Neuronal stem cell (in vitro differentiated cells): ENCODE measurements around the gene PRDM5. TPM values are rescaled to one million over a fixed set of nuclear protein-coding genes. Genes with fewer than 3 reads are reported as not detected.
"Not testable (repeated sequence)": the region's sequence is repeated elsewhere in the genome, so short reads cannot be mapped to it uniquely, and the experiment has no call there.

ENCODE experiments used
- DNase-seq: peaks from one replicate; pipeline ENCODE4 v3.0.0-alpha.2; 2013; ENCODE audit warnings: low spot score
- H2AFZ ChIP-seq: one replicate; pipeline ENCODE4 v1.6.1; 2013; ENCODE audit warnings: mild to moderate bottlenecking, low read length, inconsistent platforms
- H2AK5ac ChIP-seq: 2 replicates; pipeline ENCODE4 v1.6.1; 2013; ENCODE audit warnings: low read depth, mild to moderate bottlenecking, inconsistent platforms, low read length, moderate library complexity, mixed read lengths
- H2BK120ac ChIP-seq: 2 replicates; pipeline ENCODE4 v1.6.1; 2013; ENCODE audit warnings: low read depth, mild to moderate bottlenecking, inconsistent platforms, low read length, moderate library complexity, mixed read lengths
- H2BK12ac ChIP-seq: one replicate; pipeline ENCODE4 v1.6.1; 2013; ENCODE audit warnings: low read length, inconsistent platforms
- H2BK15ac ChIP-seq: 2 replicates; pipeline ENCODE4 v1.6.1; 2013; ENCODE audit warnings: mild to moderate bottlenecking, low read length, inconsistent platforms, mixed read lengths
- H2BK5ac ChIP-seq: one replicate; pipeline ENCODE4 v1.6.1; 2013; ENCODE audit warnings: inconsistent platforms, mild to moderate bottlenecking, low read length, moderate library complexity
- H3K14ac ChIP-seq: one replicate; pipeline ENCODE4 v1.6.1; 2013; ENCODE audit warnings: low read length, inconsistent platforms
- H3K18ac ChIP-seq: 2 replicates; pipeline ENCODE4 v1.6.1; 2013; ENCODE audit warnings: low read length, inconsistent platforms
- H3K23ac ChIP-seq: 2 replicates; pipeline ENCODE4 v1.6.1; 2013; ENCODE audit warnings: low read depth, mild to moderate bottlenecking, mixed read lengths, low read length, inconsistent platforms; ENCODE audit not compliant: poor library complexity
- H3K27ac ChIP-seq: replicated peaks from 3 replicates; pipeline ENCODE4 v1.5.1; 2013; ENCODE audit warnings: low read length, inconsistent platforms
- H3K27me3 ChIP-seq, 3 experiments: 2 replicates each; pipeline ENCODE4 v1.6.1; 2013; ENCODE audit warnings: low read length in 3 of 3, mild to moderate bottlenecking in 2 of 3, inconsistent platforms in 1 of 3, low read depth in 1 of 3, mixed read lengths in 1 of 3, moderate library complexity in 1 of 3; ENCODE audit not compliant: control insufficient read depth in 3 of 3, insufficient read depth in 3 of 3
- H3K36me3 ChIP-seq, 2 donors: replicated peaks in 1 of 2; 2 replicates each; pipeline ENCODE4 v1.6.1; 2013; ENCODE audit warnings: low read length in 2 of 2; ENCODE audit not compliant: control insufficient read depth in 2 of 2, insufficient read depth in 2 of 2
- H3K4ac ChIP-seq: 2 replicates; pipeline ENCODE4 v1.6.1; 2013; ENCODE audit warnings: inconsistent platforms, mild to moderate bottlenecking, low read length, moderate library complexity
- H3K4me1 ChIP-seq, 2 donors: 1 replicate in 1 of 2; 2 replicates in 1 of 2; pipeline ENCODE4 v1.6.1; 2013; ENCODE audit warnings: low read length in 2 of 2, low read depth in 1 of 2; ENCODE audit not compliant: control insufficient read depth in 2 of 2, insufficient read depth in 1 of 2
- H3K4me2 ChIP-seq: one replicate; pipeline ENCODE4 v1.6.1; 2013; ENCODE audit warnings: mild to moderate bottlenecking, low read length, inconsistent platforms; ENCODE audit not compliant: insufficient read depth, poor library complexity, severe bottlenecking
- H3K4me3 ChIP-seq, 2 donors: 2 replicates each; pipeline ENCODE4 v1.5.1; 2013; ENCODE audit warnings: low read length in 2 of 2, mild to moderate bottlenecking in 2 of 2, inconsistent platforms in 1 of 2, moderate library complexity in 1 of 2
- H3K79me1 ChIP-seq: one replicate; pipeline ENCODE4 v1.6.1; 2013; ENCODE audit warnings: low read depth, mild to moderate bottlenecking, inconsistent platforms, low read length, moderate library complexity
- H3K9ac ChIP-seq: one replicate; pipeline ENCODE4 v1.6.1; 2013; ENCODE audit warnings: mild to moderate bottlenecking, low read depth, low read length, inconsistent platforms; ENCODE audit not compliant: poor library complexity
- H3K9me3 ChIP-seq, 2 donors: replicated peaks in 1 of 2; 2 replicates each; pipeline versions ENCODE3 to v1.6.1; 2013; ENCODE audit warnings: low read length in 2 of 2, mild to moderate bottlenecking in 2 of 2, inconsistent platforms in 1 of 2, low read depth in 1 of 2, mixed read lengths in 1 of 2, moderate library complexity in 1 of 2; ENCODE audit not compliant: control insufficient read depth in 2 of 2, insufficient read depth in 1 of 2
- H4K8ac ChIP-seq: one replicate; pipeline ENCODE4 v1.6.1; 2013; ENCODE audit warnings: low read depth, mild to moderate bottlenecking, inconsistent platforms, low read length, moderate library complexity
- H4K91ac ChIP-seq: one replicate; pipeline ENCODE4 v1.6.1; 2013; ENCODE audit warnings: low read length, low read depth, mild to moderate bottlenecking, inconsistent platforms; ENCODE audit not compliant: poor library complexity
- WGBS, 2 donors: extraction: QIAGEN DNeasy Blood & Tissue Kit; methylation state at CpG; one replicate each; pipeline ENCODE4 v1.1.7; 2013; ENCODE audit warnings: missing lambda C conversion rate in 2 of 2, mixed read lengths in 1 of 2; ENCODE audit not compliant: insufficient read length in 2 of 2, insufficient replicate concordance in 1 of 2; ENCODE audit errors: extremely low coverage in 2 of 2; 5-methylcytosine and 5-hydroxymethylcytosine counted together
- small RNA-seq: library from polyadenylated mRNA; stranded (forward); fragments of <200 nt; extraction: miRNeasy Mini kit (QIAGEN cat#:217004); gene quantifications from one replicate; pipeline ENCODE3, GENCODE V24; 2013; ENCODE audit not compliant: insufficient read depth

PRDM5 gene

DNA sequence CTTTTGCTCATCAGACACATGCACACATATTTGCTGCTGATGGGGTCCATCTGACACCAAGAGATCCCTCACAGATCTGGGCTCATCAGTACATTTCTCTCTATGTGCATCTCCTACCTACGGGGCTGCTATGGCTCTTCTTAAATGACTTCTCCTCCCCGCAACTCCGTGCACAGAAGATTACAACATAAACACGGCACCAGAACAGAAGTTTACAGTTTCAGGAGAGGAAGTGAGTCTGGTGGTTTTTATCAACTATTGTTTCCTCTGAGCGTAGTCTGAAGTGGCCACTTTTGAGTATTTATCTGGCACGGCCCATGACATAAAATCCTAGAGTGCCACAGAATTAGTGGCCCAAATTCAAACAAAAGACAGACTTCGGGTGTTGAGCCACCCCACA is 263.8 kb downstream of the PRDM5 start:
- Histone ChIP-seq H3K4ac (no peak overlapping the region), H3K14ac (no peak overlapping the region), H2AFZ (no peak overlapping the region), H4K91ac (no peak overlapping the region), H3K27ac (no peak overlapping the region), H2BK5ac (no peak overlapping the region), H3K18ac (no peak overlapping the region), H3K4me3 (no peak overlapping the region), H3K79me1 (no peaks in the 10 kb centered on the region), H3K9me3 (no peaks in the 10 kb centered on the region), H2AK5ac (no peak overlapping the region), H4K8ac (no peak overlapping the region), H3K27me3 (no peaks in the 10 kb centered on the region), H3K4me2 (no peak overlapping the region), H2BK12ac (no peak overlapping the region), H3K23ac (no peak overlapping the region), H3K36me3 (no peaks in the 10 kb centered on the region), H2BK120ac (no peak overlapping the region), H3K4me1 (no peaks in the 10 kb centered on the region), H3K9ac (no peak overlapping the region), H2BK15ac (no peak overlapping the region)
- WGBS, 2 donors: no CpG with 5 or more reads among the region's 7 CpGs
- no peak for DNase-seq

DNA sequence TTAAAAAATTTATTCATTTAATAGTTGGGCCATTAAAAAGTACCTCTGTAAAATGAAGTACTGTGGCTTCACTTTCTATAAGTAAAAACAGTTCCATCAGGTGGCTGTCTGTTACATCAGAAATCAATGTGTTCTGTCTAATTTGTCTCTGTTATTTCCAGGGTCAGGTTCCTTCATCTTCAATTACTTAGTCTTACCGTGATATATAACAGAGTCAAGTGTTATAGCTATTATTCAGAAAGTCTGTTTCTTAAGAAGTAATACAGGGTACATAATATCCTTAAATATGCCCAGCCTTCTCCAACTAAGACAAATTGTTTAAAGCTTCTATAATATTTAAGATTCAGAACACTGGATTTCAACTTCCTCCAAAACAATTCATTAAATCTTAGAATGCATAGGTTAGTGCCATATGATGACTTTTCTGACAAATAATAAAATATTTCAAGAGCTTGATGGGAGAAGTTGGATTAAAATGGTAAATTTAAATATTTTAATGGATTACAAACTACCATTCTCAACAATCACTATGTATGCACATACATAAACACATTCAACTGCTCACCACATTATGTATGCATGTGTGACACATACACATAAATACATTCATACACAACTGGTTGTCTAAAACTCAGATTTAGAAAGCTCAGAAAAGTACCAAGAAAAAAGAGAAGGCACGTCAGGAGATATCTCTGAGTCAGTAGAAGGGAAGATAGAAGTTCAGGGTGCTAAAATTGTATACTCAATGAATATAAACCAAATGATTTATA is 268.5 kb downstream of the PRDM5 start:
- H3K4me1 ChIP-seq: no peaks in the 10 kb centered on the region
- no peak overlapping the region for H3K9ac ChIP-seq
- no peak overlapping the region for H2AK5ac ChIP-seq
- H3K4ac ChIP-seq: no peak overlapping the region
- no peak overlapping the region for H4K91ac ChIP-seq
- H2BK12ac ChIP-seq: no peak overlapping the region
- H3K4me3 ChIP-seq: no peak overlapping the region
- no peak overlapping the region for H3K18ac ChIP-seq
- no peak overlapping the region for H3K14ac ChIP-seq
- H4K8ac ChIP-seq: no peak overlapping the region
- no peak overlapping the region for H3K23ac ChIP-seq
- H2BK15ac ChIP-seq: no peak overlapping the region
- no peak for DNase-seq
- H2BK5ac ChIP-seq: no peak overlapping the region
- H3K27me3 ChIP-seq: no peaks in the 10 kb centered on the region
- no peak overlapping the region for H2AFZ ChIP-seq
- no peak overlapping the region for H2BK120ac ChIP-seq
- H3K4me2 ChIP-seq: no peak overlapping the region
- H3K36me3 ChIP-seq: no peaks in the 10 kb centered on the region
- H3K9me3 ChIP-seq: no peaks in the 10 kb centered on the region
- H3K27ac ChIP-seq: no peak overlapping the region
- H3K79me1 ChIP-seq: no peaks in the 10 kb centered on the region
- WGBS, 2 donors: no CpG with 5 or more reads among the region's 2 CpGs

DNA sequence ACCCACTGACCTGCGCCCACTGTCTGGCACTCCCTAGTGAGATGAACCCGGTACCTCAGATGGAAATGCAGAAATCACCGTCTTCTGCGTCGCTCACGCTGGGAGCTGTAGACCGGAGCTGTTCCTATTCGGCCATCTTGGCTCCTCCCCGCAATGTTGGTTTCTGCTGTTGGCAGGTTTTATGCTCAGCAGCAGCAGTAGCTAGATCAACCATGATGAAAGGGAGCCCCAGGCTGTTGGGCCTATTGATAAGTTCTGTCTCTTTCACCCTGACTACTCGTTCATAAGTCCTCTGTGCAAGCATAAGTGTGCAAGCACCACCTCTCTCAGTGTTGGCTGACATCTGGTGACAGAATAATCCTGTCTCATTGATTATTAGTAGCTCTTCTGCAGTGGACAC is 274.2 kb downstream of the PRDM5 start:
- H3K4me1 ChIP-seq, H4K91ac ChIP-seq, H3K36me3 ChIP-seq, H3K23ac ChIP-seq, H2BK5ac ChIP-seq, H3K79me1 ChIP-seq, DNase-seq, H3K18ac ChIP-seq, H3K4ac ChIP-seq, H3K27me3 ChIP-seq, H2BK15ac ChIP-seq, H4K8ac ChIP-seq, H2BK120ac ChIP-seq, H3K27ac ChIP-seq, H3K9me3 ChIP-seq, H3K4me3 ChIP-seq, H3K4me2 ChIP-seq, H2AK5ac ChIP-seq, H2BK12ac ChIP-seq, H3K14ac ChIP-seq, H3K9ac ChIP-seq: not testable (repeated sequence)
- H2AFZ ChIP-seq: peak overlapping the region; percentile 59
- WGBS, 2 donors: no CpG with 5 or more reads among the region's 10 CpGs

Small RNA genes within 50 kb of the gene (small RNA-seq; reads per million reads assigned to genes)
- not detected for gene RNU6-550P
